ENCODE data around the gene KRT1.
A peak's percentile ranks its signal among the peaks of the same experiment; 100 is the strongest.

The KRT1 gene

GRCh38 chr12:52659951-52660350 is 20.3 kb downstream of the KRT1 start:
- no peak for DNase-seq (ENCODE audit: low spot score)

DNA sequence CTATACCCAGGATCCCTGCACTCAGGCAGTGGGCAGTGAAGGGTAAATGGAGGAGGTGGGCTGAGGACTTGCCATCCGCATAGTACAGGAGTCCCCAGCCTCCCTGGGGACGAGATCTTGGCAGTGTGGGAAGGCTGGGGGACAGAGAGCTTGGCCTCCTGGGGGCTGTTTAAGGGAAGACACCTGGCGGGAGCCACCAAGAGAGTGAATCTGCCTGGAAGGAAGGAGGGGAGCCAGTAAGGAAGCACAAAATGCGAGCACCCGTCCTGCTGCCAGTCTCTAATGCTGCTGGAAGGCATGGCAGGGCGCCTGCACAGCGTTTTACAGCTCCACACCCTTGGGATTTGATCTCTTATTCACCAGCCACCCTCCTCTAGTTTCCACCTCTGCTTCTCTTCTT is 20.8 kb downstream of the KRT1 start:
- DNase-seq (ENCODE audit: low spot score), result no peak

DNA sequence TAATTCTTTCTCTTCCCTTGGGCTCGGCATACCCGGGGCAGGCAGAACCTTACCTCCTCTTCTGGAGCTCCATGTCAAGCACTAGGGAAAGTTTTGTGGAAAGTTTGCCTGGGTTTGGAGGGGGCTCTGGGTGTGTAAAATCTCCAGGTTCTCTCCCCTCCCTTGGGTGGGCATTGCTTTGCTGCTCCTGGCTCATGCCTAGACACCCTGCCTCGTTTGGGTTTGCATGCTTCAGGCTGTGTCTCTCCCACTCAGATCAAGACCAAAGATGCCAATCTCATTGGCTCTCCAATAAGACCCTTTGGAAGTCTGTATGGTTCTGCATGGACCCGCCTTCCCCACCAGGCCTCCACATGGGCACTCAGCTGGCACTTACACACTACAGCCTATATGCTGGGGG is 22.0 kb downstream of the KRT1 start:
- DNase-seq (ENCODE audit: low spot score), result no peak

- DNase-seq (ENCODE audit: low spot score), result no peak
Observed at GRCh38 chr12:52657250-52657902, 22.8 kb downstream of the KRT1 start.

- DNase-seq (ENCODE audit: low spot score), result no peak
Observed at GRCh38 chr12:52656616-52657015, 23.6 kb downstream of the KRT1 start.

DNA sequence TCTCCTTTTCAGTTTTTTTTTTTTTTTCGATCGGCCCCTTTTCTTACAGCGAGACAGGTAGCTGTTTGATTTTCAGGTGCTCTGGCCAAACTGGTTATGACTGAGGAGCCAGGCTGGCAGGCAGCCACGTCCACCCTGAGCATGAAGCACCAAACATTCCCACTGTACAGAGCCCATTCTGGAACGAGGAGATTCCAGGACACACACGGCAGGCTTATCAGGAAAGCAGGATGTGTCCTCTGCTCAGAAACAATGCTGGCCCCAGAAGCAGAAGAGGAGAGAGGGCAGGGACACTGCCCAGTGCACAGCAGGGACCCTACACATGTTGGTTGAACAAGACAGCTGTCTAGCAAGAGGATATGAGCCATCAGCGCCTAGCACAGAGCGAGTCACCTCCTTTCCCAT is 24.5 kb downstream of the KRT1 start:
- DNase-seq (ENCODE audit: low spot score), result peak; percentile 28

- no peak for DNase-seq (ENCODE audit: low spot score)
Observed at GRCh38 chr12:52655251-52655650, 25.0 kb downstream of the KRT1 start.

DNA sequence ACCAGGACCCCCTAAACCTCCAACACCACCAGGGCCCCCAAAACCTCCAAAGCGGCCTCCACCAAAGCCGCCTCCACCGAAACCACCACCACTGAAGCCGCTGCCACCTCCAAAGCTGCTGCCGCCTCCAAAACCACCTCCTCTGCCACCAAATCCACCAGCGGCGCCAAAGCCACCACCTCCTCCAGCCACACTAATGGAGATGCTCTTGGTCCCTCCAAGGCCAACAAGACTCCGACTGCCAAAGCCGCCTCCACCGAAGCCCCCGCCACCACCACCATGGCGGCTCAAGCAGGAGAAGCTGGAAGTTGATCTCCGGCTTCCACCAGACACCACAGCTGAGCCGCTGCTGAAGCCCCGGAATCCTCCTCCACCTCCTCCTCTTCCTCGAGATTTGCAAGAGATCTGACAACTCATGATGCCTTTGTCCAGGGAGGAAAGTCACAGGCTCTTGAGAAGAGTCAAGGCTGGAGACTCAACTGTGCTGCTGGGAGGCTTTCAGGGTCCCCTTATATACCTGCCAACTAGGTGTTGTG is 28.4 kb downstream of the KRT1 start, which contains the start of gene KRT2:
Gene KRT2 (minus strand): TSS at position 486 of the 536 bp plus-strand sequence. CDS start 69 bp downstream, at position 417.
- DNase-seq (ENCODE audit: low spot score), result no peak

- DNase-seq (ENCODE audit: low spot score), result no peak
Observed at GRCh38 chr12:52650520-52651081, 29.6 kb downstream of the KRT1 start.

GRCh38 chr12:52649066-52649465 is 31.1 kb downstream of the KRT1 start:
- no peak for DNase-seq (ENCODE audit: low spot score)

- DNase-seq (ENCODE audit: low spot score), result no peak
Observed at GRCh38 chr12:52648012-52648550, 32.1 kb downstream of the KRT1 start.

DNA sequence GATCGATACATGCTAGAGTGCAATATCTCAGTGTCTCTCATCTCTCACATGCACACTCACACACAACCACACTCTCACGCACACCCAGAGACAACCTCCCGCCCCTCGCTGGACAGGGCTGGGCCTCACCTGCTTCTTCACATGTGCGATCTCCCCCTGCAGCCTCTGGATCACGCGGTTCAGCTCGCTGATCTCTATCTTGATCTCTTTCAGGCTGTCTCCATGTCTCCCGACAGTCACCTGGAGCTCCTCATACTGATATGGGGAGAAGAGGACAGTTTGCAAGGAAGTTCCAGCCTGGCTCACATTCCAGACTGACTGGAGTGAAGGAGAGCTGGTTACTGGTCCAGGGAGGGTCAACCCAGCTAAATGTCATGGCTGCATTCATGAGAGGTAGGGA is 32.6 kb downstream of the KRT1 start:
- no peak for DNase-seq (ENCODE audit: low spot score)

DNA sequence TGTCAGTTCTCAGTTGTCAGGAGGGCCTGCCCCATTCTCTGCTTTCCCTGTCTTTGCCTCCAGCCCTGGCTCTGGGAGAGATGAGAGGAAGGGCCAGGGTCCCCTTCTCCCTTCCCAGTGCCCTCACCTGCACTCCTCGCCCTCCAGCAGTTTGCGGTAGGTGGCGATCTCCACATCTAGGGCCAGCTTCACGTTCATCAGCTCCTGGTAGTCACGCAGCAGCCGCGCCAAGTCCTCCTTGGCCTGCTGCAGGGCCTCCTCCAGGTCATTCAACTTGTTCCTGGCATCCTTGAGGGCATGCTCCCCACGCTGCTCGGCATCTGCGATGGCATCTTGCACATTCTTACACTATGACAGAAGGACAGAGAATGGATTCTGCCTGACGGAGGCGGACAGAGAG is 33.6 kb downstream of the KRT1 start:
- no peak for DNase-seq (ENCODE audit: low spot score)

GRCh38 chr12:52645982-52646381 is 34.2 kb downstream of the KRT1 start:
- DNase-seq (ENCODE audit: low spot score), result no peak

- DNase-seq (ENCODE audit: low spot score), result no peak
Observed at GRCh38 chr12:52645120-52645761, 35.0 kb downstream of the KRT1 start.

- DNase-seq (ENCODE audit: low spot score), result no peak
Observed at GRCh38 chr12:52644078-52644415, 36.2 kb downstream of the KRT1 start.

GRCh38 chr12:52643233-52644077 is 36.8 kb downstream of the KRT1 start:
- no peak for DNase-seq (ENCODE audit: low spot score)

DNA sequence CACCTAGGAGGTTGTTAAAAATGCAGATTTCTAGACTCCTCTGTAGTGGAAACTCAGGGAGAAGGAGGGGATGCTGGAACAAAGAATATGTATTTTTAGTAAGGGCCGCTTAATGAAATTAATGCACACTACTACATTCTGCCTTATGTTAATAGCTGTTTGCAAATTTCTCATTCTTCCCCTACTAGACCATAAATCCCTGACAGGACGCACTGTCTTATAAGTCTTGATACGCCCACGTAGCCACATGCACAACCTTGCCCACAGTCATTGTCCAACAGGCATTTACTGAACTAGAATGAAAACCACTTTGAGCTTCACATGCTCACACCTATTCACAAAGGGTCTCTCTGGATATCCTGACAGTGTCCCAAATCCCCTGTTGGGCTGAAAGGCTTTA is 38.7 kb downstream of the KRT1 start:
- DNase-seq (ENCODE audit: low spot score), result no peak

GRCh38 chr12:52637299-52637698 is 42.9 kb downstream of the KRT1 start:
- DNase-seq (ENCODE audit: low spot score), result no peak

DNA sequence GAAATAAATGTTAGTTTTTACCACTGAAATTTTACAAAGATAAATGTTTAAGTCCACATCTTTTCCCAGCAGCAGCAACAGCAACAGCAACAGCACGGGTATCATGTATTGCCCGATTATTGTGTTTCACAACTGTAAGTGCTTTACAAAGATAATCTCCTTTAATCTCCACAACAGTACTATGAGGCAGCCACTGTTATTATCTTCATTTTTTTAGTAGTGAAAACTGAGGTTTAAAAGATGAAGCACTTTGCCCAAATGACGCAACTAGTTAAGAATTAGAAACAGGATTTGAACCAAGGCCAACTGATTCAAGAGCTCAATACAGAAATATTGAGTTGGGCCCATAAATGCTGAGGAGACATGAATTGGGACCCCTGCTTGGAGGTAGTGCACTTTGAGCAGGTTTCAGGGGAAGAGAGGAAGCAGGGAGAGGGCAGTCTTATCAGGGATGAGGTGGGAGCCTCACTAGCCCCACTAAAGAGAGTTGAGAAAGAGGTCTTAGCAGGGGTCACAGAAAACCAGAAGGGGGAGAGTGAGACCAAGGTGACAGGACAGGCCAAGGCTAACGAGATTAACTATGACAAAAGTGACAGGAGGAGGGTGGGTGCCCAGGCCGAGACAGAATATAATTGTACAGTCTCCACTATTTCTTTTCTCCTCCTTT is 43.5 kb downstream of the KRT1 start:
- no peak for DNase-seq (ENCODE audit: low spot score)

DNA sequence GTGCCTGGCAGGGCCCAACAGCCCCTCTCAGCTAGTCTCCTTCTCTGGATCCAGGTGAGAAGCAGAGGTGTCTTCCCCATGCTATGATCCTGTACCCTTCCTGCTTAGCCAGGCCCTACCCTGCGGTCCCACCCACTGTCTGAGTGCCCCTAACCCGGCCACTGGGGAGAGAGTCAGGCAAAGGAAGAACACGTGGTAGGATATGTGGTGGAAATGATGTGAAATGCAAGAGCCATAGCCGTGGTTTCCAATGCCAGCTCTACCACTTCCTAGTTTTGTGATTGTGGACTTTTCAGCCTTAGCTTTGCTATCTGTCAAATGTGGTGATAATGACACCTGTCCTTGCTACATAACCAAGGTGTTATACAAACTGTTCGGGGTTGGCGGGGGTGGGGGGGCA is 44.0 kb downstream of the KRT1 start:
- no peak for DNase-seq (ENCODE audit: low spot score)

Data from RKO (cell line).